HG02759 (cell line): ENCODE measurements around the gene TACR1.

Experiments
- ATAC-seq: cut with Tn5 transposase; IDR thresholded peaks from one replicate; pipeline ENCODE4 v1.9.1; 2021; ENCODE audit warnings: mild to moderate bottlenecking, moderate library complexity; ENCODE audit not compliant: unreplicated experiment

TACR1 gene

DNA sequence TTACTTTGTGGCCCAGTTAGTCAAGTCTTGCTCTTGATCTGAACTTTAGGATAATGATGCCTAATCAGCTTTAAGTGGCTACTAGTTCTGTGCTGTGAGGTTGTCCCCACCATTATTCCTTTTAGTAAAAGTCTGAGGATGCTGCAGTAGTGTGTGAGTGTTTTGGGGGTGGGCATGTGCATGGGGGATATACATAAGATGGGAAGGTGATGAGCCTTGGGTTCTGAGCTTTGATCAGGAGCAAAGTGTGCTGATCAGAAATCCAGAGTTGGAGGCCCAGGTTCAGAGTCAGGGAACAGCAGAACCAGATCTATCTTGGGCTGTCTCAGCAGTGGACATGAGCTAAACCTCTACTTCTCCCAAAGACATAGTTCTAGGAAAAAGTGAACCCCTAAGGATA lies 174.1 kb downstream of the TACR1 start:
- ATAC-seq = no peak

DNA sequence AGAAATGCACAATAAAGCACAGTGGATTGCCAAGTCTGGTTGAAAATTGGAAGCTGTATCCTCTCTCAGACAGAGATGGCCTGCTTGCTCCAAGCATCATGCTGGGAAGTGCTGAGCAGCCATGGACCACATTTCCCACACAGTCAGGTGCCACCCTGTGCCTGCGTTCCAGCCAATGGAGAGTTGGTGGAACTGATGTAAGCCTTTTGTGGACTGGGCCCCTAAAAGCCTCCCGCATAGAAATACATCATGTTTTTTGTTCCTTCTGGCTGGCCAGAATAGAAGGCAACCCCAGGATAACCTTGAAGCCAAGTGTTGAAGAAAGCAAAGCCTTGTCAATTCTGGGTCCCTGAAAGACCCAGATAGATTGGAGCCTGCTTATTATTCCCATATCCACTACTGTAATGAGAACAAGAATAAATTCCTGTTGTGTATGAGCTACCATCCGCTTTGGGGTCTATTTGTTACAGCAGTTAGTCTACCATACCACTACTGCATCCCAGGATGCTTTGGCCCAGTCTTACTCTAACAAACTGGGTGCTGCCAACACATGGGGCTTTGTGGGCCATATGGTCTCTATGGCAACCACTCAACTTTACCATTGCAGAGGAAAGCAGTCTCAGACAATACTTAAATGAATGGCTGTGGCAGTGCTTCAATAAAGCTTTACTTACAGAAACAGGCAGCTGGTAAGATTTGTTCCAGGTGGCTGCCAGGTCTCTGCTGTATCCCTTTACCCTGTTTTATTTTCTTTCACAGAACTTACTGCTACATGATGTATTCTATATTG lies 175.5 kb downstream of the TACR1 start:
- ATAC-seq = no peak

DNA sequence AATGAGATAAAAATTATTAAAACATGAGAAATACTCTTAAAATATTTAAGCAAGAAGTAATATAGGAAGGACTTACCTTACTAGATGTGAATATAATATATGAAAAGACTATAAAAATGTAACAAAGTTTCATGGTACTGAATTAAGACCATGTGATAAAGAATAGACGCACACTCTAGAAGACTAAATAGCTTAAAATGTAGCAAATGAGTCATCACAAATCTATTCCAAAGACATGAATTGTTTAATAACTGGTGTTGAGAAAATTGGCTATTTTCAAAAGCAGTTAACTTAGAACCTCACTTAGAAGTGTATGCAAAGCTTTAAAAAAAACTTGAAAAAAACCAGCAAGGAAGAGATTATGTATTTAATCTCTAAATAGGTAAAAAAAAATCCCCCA lies 176.8 kb downstream of the TACR1 start:
- ATAC-seq = no peak

DNA sequence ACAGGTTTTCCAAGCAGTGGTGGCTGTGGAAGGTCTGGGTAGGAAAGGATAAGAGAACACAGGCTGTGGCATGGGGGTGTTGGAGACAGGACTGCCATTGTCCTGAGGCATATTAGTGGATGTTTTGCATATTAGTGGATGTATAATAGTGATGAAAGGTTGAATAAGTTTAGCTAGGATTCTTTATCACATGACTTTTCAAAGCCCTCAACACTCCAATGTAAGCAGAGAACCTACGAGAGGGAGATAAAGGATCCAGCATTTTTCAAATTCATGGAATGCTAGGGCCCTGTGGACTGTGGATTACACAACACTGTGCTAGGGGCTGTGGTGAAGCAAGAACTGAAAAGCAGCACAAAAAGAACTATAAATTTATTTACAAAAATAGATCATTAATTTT lies 177.6 kb downstream of the TACR1 start:
- no peak for ATAC-seq

DNA sequence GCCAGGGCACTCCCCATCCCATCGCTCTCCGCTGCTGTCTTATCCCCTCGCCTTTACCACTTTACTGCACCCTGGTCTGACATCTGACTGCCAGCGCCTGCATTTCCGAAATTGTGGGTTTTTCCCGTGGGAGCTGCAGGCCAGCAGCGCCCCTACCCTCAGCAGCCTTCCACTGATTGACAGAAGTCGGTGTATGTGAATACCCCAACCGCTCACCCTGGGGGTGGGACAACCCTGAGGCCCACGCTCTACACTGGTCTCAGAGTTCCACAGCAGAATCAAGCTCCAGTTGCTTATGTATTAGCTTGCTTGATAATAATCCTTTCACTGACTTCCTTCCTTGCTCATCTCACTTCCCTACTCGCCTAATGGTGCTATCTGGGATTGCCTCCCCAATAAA lies 178.8 kb downstream of the TACR1 start:
- ATAC-seq = no peak

DNA sequence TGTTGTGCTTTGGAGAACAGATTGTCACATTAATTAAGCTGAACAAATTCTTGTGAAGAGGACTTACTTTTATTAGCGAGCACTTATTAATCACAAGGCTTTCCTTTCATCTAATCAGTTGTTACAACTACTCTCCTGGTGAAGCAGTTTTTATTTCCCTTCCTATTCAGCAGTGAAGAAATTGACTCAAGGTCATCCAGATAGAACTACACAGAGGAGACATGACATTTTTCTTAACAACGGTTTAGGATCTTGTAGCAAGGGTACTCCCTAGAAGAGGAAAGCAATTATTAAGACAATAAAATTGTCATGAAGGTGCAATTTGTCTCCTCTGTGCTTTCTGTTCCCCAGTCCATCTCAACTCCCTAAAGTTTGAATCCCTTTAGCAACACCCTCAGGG lies 179.5 kb downstream of the TACR1 start:
- no peak for ATAC-seq

DNA sequence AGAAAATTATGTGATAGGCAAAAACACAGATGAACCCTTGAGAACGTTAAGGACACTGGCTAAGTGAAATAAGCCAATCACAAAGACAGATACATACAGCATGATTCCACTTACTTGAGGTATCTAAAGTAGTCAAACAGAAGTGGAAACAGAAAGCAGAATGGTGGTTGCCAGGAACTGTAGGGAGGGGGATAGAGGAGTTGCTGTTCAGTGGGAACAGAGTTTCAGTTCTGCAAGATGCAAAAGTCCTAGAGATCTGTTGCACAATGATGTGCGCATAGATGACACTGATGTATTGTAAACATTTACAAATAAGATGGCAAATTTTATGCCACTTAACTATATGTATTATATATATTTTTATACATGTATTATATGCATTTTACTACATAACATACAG lies 181.2 kb downstream of the TACR1 start:
- ATAC-seq = no peak

DNA sequence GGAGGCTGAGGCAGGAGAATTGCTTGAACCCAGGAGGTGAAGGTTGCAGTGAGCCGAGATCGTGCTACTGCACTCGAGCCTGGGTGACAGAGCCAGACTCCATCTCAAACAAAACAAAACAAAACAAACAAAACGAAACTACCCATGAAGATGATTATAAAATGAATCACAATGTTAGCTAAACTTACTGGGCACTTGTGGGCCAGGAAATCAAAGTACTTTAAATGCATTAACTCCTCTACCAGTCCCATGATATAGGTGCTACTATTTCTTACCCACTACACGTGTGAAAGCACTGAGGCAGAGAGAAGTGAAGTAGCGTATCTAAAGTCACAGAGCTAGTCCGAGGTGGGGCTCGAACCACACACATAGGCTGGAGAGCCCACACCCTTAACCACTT lies 187.2 kb downstream of the TACR1 start:
- ATAC-seq = no peak

DNA sequence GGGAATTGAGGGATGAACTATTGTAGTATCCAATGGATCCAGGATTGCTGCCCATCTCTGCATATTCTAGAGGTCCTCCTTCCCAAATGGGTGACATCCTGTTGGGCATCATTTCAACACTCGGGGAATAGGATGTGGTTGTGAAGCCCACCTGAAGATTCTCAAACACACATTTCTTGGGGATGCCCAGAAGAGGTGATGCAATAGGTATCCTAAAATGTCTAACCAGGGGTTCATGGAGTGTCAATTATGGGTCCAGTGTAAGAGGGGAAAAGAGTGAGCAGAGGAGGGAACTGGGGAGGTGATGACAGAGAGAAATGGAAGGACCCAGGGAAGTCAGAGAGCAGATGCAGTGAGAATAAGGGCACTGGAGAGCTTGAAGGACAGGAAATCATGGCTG lies 188.7 kb downstream of the TACR1 start:
- ATAC-seq = no peak

DNA sequence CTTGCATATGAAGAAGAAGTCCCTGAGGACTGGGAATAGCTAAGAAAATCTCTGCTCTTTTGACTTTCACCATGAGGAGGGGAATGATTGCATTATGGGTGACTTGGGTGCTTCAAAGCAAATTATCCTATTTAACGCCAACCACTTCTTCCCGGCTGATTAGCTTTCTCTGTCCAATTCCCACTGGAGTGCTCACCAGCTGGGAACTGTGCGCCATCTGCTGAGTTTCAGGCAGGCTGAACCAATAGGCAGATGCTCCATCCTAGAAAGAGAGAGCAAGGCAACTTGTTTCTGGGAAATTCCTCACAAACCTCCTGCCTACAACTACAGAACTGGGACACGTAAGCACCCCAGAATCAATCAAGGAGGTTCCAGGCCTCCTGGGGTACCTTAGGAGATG lies 191.5 kb downstream of the TACR1 start:
- no peak for ATAC-seq

DNA sequence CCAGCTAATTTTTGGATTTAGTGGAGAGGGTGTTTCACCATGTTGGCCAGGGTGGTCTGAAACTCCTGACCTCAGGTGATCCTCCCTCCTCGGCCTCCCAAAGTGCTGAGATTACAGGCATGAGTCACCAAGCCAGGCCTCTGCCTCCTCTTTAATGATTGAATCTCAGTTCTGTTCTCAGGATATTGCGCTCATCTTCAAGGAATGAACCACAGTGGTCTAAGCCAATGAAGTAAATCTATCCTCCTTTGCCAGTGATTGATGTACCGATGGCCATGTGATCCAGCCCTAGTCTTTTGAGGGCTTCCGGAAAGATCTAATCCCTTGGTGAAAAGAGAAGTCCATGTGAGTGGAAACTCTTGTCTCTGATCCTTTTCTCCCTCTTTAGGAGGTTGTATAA lies 192.3 kb downstream of the TACR1 start:
- ATAC-seq = no peak

DNA sequence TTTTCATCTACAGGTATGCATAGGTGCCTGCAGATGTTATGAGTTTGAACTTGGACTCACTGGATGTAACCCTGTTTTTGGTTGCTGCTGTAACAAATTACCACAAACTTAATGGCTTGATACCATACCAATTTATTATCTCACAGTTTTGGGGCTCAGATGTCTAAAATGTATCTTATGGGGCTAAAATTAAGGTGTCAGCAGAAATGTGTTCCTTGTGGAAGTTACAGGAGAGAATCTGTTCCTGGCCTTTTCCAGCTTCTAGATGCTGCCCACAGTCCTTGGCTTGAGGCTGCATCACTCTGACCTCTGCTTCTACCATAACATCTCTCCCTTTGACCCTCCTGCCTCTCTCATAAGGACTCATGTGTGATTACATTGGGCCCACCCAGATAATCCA lies 193.3 kb downstream of the TACR1 start:
- no peak for ATAC-seq

DNA sequence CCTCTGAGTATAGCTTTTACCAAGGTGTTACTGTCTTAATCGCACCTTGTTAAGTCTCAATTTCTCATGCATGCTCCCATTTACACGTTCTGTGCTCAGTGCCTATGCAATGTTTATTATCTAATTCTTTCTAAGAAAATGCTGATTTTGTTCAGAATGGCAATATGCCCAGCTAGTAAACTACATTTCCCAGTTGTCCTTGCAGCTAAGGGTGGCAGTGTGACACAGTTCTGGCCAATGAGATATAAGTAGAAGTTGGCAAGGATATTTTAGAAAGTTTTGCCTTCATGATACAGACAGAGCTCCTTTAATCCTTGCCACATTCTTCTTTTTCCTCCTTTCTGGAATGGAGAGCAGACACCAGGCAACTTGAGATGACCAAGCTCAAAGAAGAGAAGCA lies 195.5 kb downstream of the TACR1 start:
- no peak for ATAC-seq

DNA sequence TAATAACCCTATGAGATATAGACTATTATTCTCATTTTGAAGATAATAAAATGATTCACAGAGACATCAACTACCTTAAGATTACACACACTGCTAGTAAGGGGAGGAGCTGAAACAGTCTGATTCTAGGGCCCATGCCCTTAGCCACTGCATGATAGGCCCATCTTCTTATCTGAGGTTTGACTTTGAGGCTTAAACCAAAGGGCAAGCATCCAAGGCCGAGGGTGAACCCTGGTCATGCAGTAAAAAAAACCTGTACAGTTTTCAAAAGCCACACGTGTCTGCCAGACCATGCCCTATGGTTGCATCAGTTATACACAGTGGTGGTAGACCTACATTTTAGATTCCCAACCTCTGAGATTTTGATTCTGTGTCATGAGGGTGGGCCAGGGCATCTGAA lies 196.0 kb downstream of the TACR1 start:
- ATAC-seq = no peak

DNA sequence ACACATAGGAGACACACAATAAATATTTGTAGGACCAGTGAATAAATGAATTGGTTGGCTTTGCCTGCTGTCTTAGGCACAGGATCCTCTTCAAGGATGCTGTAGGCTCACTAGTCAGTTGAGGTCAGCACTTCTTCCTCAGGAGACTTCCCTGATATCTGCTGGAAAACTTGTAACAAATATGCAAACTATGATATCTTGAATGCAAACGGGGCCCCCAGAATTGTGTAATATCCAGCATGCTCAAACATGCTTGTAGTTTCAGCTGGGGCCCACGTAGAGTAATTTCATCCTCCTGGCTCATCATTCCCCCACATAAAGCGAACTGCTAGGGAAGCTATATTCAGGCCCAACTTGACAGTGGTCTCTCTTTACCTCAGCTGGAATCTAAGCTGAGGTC lies 197.3 kb downstream of the TACR1 start:
- ATAC-seq = no peak

DNA sequence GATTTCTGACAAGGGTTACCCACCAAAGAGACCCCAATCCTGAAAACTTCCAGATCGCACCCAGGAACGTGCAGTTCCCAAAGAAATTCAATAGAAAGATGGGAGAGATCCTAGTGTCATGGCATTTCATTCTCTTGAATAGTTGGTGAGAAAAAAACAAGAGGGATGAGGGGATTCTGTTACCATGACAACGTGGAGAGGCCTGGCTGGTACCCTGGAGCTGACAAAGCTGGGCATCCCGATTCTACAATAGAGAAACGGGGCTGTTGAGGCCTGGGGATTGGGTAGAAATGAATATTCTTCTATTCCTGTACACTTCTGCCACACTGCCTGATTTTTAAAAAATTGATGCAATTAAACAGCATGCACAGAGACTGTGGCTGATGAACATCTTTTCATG lies 199.9 kb downstream of the TACR1 start:
- ATAC-seq = no peak
